Activated gamma-delta T cell (primary cell): Measurements from ENCODE around the gene RB1.
"Not testable (repeated sequence)": the region's sequence is repeated elsewhere in the genome, so short reads cannot be mapped to it uniquely, and the experiment has no call there.

Experiments used
- DNase-seq: peaks from one replicate; lab custom pipeline; 2025; lab: John Stamatoyannopoulos, UW

The RB1 gene

DNA sequence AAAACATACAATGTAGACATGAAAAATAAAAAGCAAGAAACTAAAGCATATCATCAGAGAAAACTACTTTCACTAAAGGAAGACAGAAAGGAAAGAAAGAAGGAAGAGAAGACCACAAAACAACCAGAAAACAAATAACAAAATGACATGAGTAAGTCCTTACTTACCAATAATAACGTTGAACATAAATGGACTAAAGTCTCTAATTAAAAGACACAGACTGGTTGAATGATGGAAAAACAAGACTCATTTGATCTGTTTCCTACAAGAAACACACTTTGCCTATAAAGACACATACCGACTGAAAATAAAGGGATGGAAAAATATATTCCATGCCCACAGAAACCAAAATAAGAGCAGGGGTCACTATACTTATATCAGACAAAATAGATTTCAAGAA, 46.0 kb downstream of the RB1 start:
- DNase-seq = no peak

DNA sequence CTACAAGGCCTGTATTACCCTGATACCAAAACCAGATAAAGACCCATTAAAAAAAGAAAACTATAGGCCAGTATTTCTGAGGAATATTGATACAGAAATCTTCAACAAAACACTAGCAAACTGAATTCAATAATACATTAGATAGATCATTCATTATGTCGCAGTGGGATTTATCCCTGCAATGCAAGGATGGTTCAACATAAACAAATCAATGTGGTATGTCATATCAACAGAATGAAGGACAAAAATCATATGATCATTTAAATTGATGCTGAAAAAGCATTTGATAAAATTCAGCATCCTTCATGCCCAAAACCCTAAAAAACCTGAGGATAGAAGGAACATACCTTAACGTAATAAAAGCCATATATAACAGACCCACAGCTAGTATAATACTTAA, 50.0 kb downstream of the RB1 start:
- DNase-seq = no peak

DNA sequence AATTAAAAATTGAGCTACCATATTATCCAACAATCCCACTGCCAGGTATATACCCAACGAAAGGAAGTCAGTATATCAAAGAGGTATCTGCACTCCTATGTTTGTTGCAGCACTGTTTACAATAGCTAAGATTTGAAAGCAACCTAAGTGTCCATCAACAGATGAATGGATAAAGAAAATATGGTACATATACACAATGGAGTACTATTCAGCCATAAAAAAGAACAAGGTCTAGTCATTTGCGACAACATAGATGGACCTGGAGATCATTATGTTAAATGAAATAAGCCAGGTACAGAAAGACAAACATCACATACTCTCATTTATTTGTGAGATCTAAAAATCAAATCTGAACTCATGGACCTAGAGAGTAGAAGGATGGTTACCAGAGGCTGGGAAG, 52.0 kb downstream of the RB1 start:
- DNase-seq = not testable (repeated sequence)

DNA sequence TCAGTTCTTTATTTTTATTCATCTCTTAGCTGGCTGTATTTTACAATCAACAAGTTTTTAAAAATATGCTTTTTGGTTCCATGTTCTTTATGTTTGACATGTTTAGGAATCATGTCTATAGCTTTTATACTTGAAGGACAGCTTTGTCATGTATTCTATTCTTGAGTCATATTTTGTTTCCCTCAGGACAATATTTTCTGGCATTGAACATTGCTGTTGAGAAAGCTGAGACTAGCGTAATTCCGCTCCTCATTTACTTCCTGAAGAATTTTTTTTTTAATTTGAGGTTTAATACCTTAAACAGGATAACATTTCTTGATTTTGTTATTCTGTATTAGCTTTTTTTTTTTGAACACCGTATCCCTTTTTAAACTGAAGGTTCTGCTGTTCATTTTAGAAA, 53.2 kb downstream of the RB1 start:
- no peak for DNase-seq

DNA sequence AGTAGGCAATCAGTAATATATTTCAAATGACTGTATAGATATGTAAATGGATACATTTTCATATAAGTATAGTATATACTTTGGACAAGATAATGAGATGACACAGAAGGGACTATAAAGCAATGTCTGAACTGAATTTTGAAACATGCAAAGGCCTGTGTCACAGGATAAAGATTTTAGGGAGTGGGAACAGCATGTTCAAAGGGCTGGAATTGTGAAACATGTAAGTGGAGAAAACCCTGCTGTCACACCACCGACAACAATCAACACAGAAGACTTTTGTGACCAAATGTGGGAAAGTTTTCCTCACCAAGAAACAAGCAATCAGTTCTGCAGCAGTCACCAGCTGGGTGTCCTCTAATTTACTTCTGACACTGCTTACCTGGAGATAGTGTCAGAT, 66.4 kb downstream of the RB1 start:
- DNase-seq = no peak

DNA sequence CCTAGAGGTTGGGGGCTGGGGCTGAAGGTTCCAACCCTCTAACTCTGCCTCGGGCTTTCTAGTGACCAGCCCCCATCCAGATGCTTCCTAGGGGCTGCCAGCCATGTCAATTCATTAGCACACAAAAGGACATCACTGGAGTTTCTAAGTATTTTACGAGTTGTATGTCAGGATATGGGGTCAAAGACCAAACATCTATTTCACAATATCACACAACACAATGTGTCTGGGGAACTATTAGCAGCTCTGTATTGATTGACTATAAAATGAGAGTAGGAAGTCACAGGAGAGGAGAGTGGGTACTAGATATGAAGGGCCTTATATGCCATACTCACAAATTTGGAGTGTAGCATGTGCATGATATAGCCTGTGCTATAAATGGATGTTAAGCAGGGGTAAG, 67.3 kb downstream of the RB1 start:
- DNase-seq = no peak

DNA sequence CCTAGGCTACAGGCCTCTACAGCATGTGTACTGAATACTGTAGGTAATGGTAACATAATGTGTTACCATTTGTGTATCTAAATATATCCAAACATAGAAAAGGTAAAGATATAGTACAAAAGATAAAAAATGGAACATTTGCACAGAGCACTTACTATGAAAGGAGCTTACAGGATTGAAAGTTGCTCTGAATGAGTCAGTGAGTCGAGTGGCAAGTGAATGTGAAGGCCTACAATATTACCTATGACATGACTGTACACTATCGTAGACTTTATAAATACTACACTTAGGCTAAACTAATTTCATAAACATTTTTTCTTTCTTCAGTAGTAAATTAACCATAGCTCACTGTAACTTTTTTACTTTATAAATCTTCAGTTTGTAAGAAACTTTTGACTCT, 74.3 kb downstream of the RB1 start:
- DNase-seq = no peak

DNA sequence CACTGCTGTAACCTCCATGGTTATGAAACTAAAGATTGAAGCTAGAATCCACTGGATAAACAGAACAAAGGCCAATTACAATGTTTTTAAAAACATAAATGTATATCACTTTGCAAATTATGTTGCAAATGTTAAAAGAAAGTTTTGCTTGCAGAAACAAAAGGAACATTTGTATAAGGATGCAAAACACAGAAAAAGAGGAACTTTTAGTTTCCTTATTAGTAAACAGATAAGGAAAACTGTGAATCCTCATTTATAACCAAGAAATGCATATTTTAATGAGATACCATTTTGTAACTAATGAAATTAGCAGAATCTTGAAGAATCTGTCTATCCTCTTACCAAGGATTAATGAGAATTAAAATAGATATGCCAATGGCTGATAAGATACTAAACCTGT, 77.0 kb downstream of the RB1 start:
- no peak for DNase-seq

DNA sequence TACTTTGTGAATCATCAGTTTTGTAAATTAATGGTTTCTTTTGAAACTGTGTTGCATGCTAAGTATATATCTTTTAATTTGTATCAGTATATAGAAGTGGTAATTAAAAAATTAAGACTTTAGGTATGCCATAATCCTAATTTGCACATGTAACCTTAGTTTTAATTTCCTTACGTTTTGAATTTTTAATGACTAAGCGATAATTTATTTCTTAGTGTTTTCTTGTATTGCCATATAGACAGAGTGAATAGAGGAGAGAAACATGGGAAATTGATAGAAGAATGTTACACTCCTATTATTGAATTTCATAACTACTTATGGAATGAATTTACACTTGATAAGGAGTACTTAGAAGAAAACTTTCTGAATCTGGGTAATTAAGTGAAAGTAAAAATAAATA, 79.8 kb downstream of the RB1 start:
- DNase-seq = no peak

DNA sequence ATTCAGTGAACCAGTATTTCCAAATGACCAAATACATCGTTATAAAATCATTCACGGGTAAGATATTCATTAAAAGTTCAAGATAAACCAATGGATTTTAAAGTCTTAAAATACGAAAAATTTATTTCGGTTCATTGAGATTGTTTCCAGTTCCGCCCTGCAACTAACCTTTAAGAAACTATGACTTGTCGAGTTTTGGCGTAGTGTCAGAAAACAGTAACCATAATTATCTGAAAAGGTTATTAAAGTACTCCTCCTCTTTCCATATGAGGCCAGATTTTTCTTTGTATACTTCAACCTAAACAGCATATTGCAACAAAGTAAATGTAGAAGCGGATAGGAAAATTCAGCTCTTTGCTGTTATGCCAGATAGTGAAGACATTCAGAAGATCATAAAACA, 83.3 kb downstream of the RB1 start:
- no peak for DNase-seq

DNA sequence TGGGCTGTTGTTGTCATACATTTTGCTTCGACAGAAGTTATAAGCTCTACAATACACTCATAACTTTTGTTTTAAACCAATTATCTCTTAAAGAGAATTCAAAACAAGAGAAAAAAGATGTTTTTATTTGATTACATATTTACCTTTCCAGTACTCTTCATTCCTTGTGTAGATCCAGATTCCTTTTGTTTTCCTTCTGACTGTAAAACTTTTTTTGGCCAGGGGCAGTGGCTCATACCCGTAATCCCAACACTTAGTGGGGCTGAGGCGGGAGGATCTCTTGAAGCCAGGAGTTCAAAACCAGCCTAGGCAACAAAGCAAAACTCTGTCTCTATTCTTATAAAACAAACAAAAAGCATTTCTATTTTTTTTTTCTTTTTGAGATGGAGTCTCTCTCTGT, 87.7 kb downstream of the RB1 start:
- no peak for DNase-seq

DNA sequence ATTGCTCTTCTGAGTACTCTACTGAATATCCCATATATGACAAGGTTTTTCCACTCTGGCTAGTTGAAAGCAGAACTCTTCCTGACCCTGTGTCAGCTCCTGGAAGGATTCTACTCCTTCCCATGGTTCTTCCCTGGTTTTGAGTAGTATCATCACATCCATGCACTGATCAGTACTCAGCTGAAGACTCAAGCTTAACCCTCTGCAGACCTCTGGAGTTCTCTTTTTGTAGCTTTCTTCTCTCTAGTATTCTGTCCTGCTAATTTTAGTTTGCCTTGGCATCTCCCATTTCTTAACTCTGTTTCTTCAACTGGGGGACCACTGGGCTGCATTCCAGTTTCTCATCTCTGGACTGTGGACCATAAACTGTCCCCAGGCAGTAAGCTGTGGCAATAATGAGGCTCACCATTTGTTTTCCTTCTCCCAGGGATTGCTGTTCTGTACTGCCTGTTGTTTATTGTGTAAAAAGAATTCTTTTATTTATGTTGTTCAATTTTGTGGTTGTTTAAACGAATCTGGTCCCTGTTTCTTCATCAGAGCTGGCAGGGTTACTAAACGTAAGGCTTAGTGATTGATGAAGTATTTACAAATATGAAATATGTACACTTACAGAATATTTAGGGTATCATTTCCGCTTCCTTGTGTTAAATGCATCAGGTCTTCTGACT, 89.6 kb downstream of the RB1 start:
- no peak for DNase-seq

DNA sequence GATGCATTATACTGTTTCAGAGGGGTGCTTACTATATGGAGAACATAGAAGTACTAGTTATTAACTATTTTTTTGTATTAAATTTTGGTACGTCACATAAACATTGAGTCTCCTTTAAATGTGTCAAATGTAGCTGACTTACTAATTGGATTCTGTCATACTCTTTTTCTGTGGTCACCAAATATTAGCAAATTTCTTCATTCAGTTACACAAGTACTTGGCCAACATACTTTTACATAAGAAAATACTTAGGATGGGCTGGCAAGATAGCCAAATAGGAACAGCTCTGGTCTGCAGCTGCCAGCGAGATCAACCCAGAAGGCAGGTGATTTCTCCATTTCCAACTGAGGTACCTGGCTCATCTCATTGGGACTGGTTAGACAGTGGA, 90.1 kb downstream of the RB1 start:
- no peak for DNase-seq

DNA sequence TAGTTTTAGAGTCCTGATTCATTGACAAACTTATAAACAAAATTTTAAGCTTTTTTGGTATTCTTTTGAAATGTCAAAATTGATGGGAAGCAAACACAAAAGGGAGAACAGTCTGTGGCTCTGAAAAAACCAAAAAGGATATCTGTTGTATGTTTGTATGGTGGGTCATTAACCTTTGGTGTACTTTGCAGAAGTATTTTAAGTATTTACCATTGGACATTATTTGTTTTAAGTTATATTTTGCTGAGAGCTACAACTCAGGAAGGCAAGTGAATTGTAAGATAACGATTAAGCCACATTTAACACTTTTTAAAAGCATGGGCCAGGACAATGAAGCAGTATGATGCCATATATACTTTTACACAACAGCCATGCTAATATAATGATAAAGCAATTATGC, 94.2 kb downstream of the RB1 start:
- DNase-seq = no peak

DNA sequence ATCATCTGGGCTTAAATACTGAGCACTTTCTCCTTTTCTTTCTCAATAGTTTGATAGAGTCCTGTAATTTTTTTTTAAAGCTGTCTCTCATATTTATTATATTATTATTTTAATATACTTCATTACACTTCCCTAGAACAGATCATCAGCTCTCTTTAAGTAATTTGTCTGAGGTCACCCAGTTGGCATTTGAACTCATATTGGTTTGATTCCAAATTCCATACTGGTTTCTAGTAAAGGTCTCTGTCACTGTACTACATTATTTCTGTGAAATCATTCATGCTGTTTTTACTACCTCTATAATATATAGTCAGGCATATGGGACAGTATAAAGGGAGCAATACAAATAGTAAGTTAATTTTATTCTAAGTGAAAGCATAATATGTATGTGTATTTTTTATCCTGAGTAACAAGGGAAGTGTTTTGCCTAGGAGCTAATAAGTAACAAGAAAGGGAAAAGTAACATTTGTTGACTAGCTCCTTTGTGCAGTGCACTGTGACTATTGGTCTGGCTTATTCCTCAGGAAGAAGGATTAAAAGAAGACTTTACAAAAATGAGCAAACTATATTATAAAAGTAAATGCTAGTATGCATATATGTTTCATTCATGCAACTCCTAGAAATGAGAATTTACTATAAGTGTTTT, 95.0 kb downstream of the RB1 start:
- no peak for DNase-seq

DNA sequence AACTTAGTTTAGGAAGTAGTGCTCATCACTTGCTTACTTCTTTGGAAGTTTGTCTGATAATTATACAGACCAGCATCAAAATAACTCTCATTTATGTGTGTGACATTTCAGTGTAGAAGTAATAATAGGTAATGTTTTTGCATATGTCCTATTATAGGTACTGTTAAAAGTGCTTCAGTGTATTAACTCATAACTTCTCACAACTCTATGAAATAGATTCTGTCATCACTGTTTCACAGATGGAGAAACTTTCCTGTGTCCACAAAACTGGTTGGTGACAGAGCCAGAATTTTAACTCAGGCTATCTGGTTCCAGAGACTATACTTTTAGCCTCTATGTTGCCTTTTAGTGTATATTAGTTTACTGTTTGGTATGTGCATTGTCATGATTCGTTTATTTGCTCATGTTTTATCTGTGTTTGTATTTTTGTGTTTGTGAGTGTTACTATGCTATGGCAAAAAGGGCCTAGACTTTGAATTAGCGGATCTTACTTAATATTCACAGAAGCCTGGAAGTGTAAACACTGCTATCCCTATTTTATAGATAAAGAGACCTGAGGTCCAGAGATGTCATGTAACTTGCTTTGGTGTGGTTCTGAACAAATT, 96.6 kb downstream of the RB1 start:
- DNase-seq = no peak

DNA sequence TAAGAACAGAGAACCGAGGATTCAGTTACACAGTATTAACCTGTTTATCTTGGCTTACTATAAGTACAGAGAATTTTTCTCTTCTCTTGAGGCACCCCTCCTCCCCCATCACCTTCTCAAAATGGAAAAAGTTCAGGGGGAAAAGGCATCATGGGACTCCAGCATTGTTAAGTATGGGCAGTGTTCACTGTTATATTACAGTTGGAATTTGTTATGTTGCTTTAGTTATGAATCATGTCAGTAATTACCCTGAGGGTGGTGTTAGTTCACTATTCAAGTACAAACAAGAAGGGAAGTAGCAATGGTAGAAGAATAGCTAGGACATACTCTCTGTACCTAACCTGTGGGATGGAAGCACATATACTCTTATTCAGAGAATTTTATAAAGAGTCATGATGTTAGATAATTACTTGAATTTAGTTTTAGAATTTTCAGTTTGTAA, 97.3 kb downstream of the RB1 start:
- DNase-seq = no peak

DNA sequence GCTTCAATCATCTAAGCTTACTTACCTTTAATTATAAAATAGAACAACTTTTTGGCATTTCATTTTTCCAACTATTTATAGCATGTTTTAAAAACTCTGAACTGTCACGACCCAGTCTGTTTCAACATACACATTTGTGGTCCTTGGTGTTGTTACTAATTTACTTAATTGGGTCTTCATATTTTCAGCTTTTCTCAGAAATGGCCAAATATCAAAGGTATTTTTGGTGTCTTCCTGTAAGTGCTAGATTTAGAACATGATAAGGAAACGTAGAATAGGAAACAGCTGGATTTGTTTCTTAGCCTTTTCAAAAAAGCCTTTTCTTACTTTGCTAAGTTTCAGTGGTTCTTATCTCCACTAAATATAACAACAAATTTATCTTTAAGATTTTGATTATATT, 97.9 kb downstream of the RB1 start:
- DNase-seq = no peak

DNA sequence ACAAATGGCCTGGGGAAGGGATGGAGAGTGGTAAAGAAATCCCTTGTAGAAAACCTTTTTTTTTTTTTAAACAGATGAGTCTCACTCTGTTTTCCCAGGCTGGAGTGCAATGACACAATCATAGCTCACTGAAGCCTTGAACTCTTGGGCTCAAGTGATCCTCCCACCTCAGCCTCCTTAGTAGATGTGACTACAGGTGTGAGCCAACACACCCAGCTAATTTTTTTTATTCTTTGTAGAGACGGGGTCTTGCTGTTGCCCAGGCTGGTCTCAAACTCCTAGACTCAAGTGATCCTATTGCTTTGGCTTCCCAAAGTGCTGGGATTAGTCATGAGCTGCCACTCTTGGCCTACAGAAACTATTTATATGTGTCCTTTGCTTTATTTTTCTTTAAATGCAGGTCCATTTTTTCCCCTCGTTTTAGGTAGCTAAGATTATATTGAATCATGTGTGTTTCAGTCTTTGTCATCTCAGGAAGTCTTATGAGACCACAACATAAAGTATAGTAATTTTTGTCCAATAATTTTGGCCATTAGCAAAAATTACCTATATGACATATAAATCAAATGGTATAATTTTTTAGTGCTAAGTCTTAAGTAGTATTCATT, 98.9 kb downstream of the RB1 start:
- no peak for DNase-seq

DNA sequence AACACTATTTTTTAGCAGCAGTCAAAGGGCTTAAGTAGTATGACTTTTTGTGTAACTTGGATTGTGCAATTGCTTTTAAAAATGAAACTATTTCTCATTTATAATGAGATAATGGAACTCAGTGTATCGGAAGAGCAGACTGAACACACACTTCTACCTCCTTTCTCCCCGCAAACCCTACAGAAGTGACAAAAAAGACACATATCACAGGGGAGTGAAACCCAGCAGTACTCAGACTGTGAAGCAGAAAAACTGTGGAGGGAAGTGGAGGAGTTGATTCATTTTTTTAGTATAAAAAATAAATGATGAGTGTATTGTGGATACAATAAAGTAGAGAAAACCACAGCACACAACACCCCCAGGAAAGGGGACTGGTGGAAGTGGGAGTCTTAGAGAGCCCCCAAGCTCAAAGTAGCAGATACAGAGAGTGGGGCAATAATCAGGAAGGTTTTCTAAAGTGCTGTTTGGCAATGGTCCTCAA, 99.6 kb downstream of the RB1 start:
- DNase-seq = no peak

DNA sequence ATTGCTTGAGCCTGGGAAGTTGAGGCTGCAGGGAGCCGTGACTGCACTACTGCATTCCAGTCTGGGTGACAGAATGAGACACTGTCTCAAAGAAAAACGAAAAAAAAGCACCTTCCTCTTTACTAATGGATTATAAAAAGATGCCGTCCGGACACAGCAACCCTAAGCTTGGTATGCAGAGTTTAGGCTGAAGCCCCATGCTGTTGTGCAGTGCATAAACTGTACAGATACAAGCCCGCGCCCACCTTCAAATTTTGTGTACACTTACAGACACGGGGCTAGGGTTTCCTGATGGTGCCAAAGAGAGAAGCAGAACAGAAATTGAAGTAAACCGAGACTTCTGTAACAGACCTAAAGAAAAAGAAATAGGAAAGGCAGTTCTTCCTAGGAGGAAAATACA, 100.4 kb downstream of the RB1 start:
- DNase-seq = no peak

DNA sequence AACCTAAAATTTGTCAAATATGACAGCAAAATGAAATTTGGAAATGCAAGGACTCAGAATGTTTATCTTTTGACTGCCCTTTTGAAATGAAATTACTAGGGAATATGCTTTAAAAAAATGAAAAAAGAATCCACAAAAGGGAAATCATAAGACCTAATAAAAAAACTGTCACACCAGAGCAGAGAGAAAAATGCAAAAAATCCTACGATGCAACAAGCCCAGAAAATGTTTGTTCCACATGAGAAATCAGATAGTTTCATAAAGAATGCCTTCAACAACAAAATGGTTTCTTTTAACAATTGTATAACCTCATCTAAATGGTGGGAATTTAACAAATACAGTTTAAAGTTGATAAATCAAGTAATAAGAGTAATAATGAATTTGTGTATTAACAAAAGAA, 101.4 kb downstream of the RB1 start:
- DNase-seq = no peak

DNA sequence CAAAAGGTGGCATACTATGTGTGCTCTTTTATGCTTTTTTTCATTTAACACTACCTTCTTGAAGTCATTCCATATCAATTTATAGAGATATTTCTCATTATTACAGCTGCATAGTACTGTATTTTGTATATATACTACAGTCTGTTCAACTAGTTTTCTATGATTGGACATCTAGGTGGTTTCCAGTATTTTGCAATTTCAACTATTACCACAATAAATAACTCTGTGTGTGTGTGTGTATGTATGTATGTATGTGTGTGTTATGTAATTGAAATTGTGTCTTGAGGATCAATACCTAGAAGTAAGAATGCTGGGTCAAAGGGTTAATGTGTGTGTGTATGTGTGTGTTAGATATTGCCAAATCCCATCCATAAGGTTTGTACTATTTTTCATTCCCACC, 102.3 kb downstream of the RB1 start:
- DNase-seq = no peak
